Measurements from ENCODE around the gene INSIG1.

INSIG1 gene

GRCh38 chr7:155305231-155305904, 7.7 kb downstream of the INSIG1 start:
- DNase-seq, result no peak

GRCh38 chr7:155306673-155307470, 9.2 kb downstream of the INSIG1 start:
- DNase-seq, result no peak

- no peak for DNase-seq
These were observed 10.8 kb downstream of the INSIG1 start for GRCh38 chr7:155308330-155309020.

- no peak for DNase-seq
These were observed 11.3 kb downstream of the INSIG1 start for GRCh38 chr7:155309021-155309338.

- DNase-seq, result no peak
These were observed 12.9 kb downstream of the INSIG1 start for GRCh38 chr7:155310425-155311114.

GRCh38 chr7:155311826-155312537, 14.3 kb downstream of the INSIG1 start:
- no peak for DNase-seq

- DNase-seq, result no peak
These were observed 15.0 kb downstream of the INSIG1 start for GRCh38 chr7:155312633-155313032.

- DNase-seq, result no peak
These were observed 15.4 kb downstream of the INSIG1 start for GRCh38 chr7:155313096-155313495.

- no peak for DNase-seq
These were observed 18.3 kb downstream of the INSIG1 start for GRCh38 chr7:155315977-155316376.

GRCh38 chr7:155316427-155317113, 18.9 kb downstream of the INSIG1 start:
- DNase-seq, result no peak

GRCh38 chr7:155317114-155317434, 19.4 kb downstream of the INSIG1 start:
- DNase-seq, result no peak

- DNase-seq, result no peak
These were observed 20.6 kb downstream of the INSIG1 start for GRCh38 chr7:155318245-155318644.

GRCh38 chr7:155322530-155322929, 24.9 kb downstream of the INSIG1 start:
- no peak for DNase-seq

GRCh38 chr7:155323001-155323638, 25.4 kb downstream of the INSIG1 start:
- no peak for DNase-seq

GRCh38 chr7:155324012-155324917, 26.6 kb downstream of the INSIG1 start:
- DNase-seq, result no peak

GRCh38 chr7:155324918-155325235, 27.2 kb downstream of the INSIG1 start:
- no peak for DNase-seq

GRCh38 chr7:155326385-155326784, 28.7 kb downstream of the INSIG1 start:
- no peak for DNase-seq

GRCh38 chr7:155327590-155328320, 30.1 kb downstream of the INSIG1 start:
- no peak for DNase-seq

GRCh38 chr7:155329225-155329624, 31.5 kb downstream of the INSIG1 start:
- DNase-seq, result no peak

- no peak for DNase-seq
These were observed 33.7 kb downstream of the INSIG1 start for GRCh38 chr7:155331396-155331795.
